UCSD-AML1 (cell line): ENCODE data around the gene SORL1-AS1.

Experiments used
- DNase-seq: peaks from one replicate; lab custom pipeline; 2025; ENCODE audit not compliant: unreplicated experiment; lab: John Stamatoyannopoulos, UW

The SORL1-AS1 gene

GRCh38 chr11:121453589-121454299 is 977 bp upstream of the SORL1-AS1 start:
- DNase-seq = no peak

GRCh38 chr11:121451986-121452608 is 670 bp downstream of the SORL1-AS1 start, which contains the start of gene SORL1:
Gene SORL1, plus strand, starts transcription at chr11:121452314. Its CDS starts 18 bp downstream, at chr11:121452332.
- DNase-seq = peak; percentile 52

GRCh38 chr11:121451178-121451985 is 1.4 kb downstream of the SORL1-AS1 start:
- DNase-seq = no peak

- DNase-seq = no peak
Observed at GRCh38 chr11:121450401-121450800, 2.4 kb downstream of the SORL1-AS1 start.

GRCh38 chr11:121449626-121450025 is 3.1 kb downstream of the SORL1-AS1 start:
- DNase-seq = no peak

- DNase-seq = no peak
Observed at GRCh38 chr11:121449123-121449522, 3.6 kb downstream of the SORL1-AS1 start.

GRCh38 chr11:121448431-121448941 is 4.3 kb downstream of the SORL1-AS1 start:
- DNase-seq = no peak

- no peak for DNase-seq
Observed at GRCh38 chr11:121448011-121448410, 4.8 kb downstream of the SORL1-AS1 start.

- DNase-seq = no peak
Observed at GRCh38 chr11:121446752-121447156, 6.0 kb downstream of the SORL1-AS1 start.

- DNase-seq = no peak
Observed at GRCh38 chr11:121445071-121445768, 7.5 kb downstream of the SORL1-AS1 start.

- no peak for DNase-seq
Observed at GRCh38 chr11:121444526-121444925, 8.2 kb downstream of the SORL1-AS1 start.

GRCh38 chr11:121443688-121444275 is 9.0 kb downstream of the SORL1-AS1 start:
- no peak for DNase-seq

- DNase-seq = no peak
Observed at GRCh38 chr11:121441521-121441920, 11.2 kb downstream of the SORL1-AS1 start.

GRCh38 chr11:121439759-121440158 is 13.0 kb downstream of the SORL1-AS1 start:
- DNase-seq = no peak

- DNase-seq = no peak
Observed at GRCh38 chr11:121439337-121439736, 13.4 kb downstream of the SORL1-AS1 start.

GRCh38 chr11:121437686-121438078 is 15.1 kb downstream of the SORL1-AS1 start:
- no peak for DNase-seq

- DNase-seq = no peak
Observed at GRCh38 chr11:121437018-121437685, 15.6 kb downstream of the SORL1-AS1 start.

GRCh38 chr11:121435551-121436511 is 16.9 kb downstream of the SORL1-AS1 start:
- DNase-seq = no peak

GRCh38 chr11:121435132-121435531 is 17.6 kb downstream of the SORL1-AS1 start:
- DNase-seq = no peak
